Stimulated activated CD8-positive, alpha-beta memory T cell treated with anti-CD3 and anti-CD28 coated beads, Interleukin-15, amount 100 ng/mL, for 1 hour (primary cell): ENCODE measurements around the gene GUCD1.
"Not testable (repeated sequence)": the region's sequence is repeated elsewhere in the genome, so short reads cannot be mapped to it uniquely, and the experiment has no call there.

Experiments
- DNase-seq: peaks from one replicate; pipeline ENCODE4 v3.0.0-alpha.2; 2020; ENCODE audit warnings: low read depth

Gene GUCD1

GRCh38 chr22:24554313-24555164, at the start of gene GUCD1:
GUCD1 (minus strand) TSS chr22:24555138; CDS start chr22:24554991, 147 bp downstream.
- no peak for DNase-seq

GRCh38 chr22:24603770-24604629, 49.1 kb upstream of the GUCD1 start:
- not testable (repeated sequence) for DNase-seq

GRCh38 chr22:24602847-24603769, 48.2 kb upstream of the GUCD1 start, which contains the start of gene GGT1:
GGT1 (plus strand) TSS chr22:24603193; CDS start chr22:24611082, 7,889 bp downstream.
- not testable (repeated sequence) for DNase-seq

GRCh38 chr22:24602105-24602749, 47.3 kb upstream of the GUCD1 start:
- DNase-seq: not testable (repeated sequence)

GRCh38 chr22:24601217-24602104, 46.5 kb upstream of the GUCD1 start:
- no peak for DNase-seq

GRCh38 chr22:24599958-24600715, 45.2 kb upstream of the GUCD1 start:
- DNase-seq: not testable (repeated sequence)

- no peak for DNase-seq
These were observed 44.6 kb upstream of the GUCD1 start for GRCh38 chr22:24599514-24599913.

- DNase-seq: not testable (repeated sequence)
These were observed 42.1 kb upstream of the GUCD1 start for GRCh38 chr22:24597076-24597475.

- DNase-seq: no peak
These were observed 40.9 kb upstream of the GUCD1 start for GRCh38 chr22:24595863-24596262.

GRCh38 chr22:24595228-24595627, 40.3 kb upstream of the GUCD1 start:
- no peak for DNase-seq

GRCh38 chr22:24594569-24595120, 39.7 kb upstream of the GUCD1 start:
- DNase-seq: no peak

- DNase-seq: no peak
These were observed 39.1 kb upstream of the GUCD1 start for GRCh38 chr22:24593836-24594568.

GRCh38 chr22:24593559-24593835, 38.6 kb upstream of the GUCD1 start:
- DNase-seq: not testable (repeated sequence)

GRCh38 chr22:24592851-24593558, 38.1 kb upstream of the GUCD1 start, which contains the start of gene LRRC75B:
LRRC75B (minus strand) TSS chr22:24593073; CDS start chr22:24593039, 34 bp downstream.
- no peak for DNase-seq

- no peak for DNase-seq
These were observed 37.3 kb upstream of the GUCD1 start for GRCh38 chr22:24592058-24592850.

GRCh38 chr22:24591286-24591830, 36.4 kb upstream of the GUCD1 start:
- no peak for DNase-seq
